ENCODE measurements around the gene SNRK.

The SNRK gene

DNA sequence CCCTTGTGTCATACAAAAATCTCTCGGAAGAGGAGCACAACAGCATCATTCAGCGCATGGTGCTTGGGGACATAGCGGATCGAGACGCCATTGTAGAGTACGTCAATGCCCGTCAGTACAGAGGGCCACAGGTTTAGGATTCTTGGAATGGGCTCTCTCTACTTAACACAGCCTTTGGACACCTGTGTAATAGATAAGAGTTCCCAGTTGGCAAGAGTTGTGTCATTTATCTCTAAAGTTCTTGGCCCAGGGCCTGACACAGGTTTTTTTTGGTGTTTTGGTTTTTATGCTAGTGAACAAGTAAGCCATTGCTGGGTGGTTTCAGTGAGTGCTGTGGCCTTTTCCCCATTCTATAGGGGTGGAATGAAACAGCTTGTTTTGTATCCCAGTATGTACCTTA lies 54.1 kb downstream of the SNRK start:
- no peak for DNase-seq (ENCODE audit: low read depth)
- no peak overlapping the region for H3K4me3 ChIP-seq (ENCODE audit: low read depth, low read length)
- TF ChIP-seq, protein P1, sequence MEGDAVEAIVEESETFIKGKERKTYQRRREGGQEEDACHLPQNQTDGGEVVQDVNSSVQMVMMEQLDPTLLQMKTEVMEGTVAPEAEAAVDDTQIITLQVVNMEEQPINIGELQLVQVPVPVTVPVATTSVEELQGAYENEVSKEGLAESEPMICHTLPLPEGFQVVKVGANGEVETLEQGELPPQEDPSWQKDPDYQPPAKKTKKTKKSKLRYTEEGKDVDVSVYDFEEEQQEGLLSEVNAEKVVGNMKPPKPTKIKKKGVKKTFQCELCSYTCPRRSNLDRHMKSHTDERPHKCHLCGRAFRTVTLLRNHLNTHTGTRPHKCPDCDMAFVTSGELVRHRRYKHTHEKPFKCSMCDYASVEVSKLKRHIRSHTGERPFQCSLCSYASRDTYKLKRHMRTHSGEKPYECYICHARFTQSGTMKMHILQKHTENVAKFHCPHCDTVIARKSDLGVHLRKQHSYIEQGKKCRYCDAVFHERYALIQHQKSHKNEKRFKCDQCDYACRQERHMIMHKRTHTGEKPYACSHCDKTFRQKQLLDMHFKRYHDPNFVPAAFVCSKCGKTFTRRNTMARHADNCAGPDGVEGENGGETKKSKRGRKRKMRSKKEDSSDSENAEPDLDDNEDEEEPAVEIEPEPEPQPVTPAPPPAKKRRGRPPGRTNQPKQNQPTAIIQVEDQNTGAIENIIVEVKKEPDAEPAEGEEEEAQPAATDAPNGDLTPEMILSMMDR (IDR thresholded peaks at IDR 0.05; ENCODE audit: control insufficient read depth, extremely low read depth, insufficient read depth): no peak

DNA sequence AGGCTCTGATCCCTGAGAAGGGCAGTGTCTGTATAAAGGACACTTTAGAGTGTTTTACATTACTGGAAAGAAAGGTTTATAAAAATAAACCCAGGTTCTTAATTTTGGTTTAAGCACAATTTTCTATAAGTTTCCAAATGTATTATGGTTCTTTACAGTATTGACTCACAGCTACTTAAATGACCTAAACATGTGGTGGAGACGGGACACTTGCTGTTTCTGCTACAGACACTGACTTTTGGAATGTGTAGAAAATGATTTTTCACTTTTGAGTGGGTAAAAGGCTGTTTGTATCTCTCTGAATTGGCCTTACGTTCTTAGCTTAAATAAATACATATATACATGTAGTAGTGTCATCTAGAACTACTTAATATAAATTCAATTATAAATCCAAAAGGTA lies 55.4 kb downstream of the SNRK start:
- no peak for DNase-seq (ENCODE audit: low read depth)
- no peak overlapping the region for H3K4me3 ChIP-seq (ENCODE audit: low read depth, low read length)

GRCh38 chr3:43343185-43343584 lies 56.8 kb downstream of the SNRK start:
- TF ChIP-seq, protein P1 (IDR thresholded peaks at IDR 0.05; ENCODE audit: control insufficient read depth, extremely low read depth, insufficient read depth): no peak
- no peak overlapping the region for H3K4me3 ChIP-seq (ENCODE audit: low read depth, low read length)
- no peak for DNase-seq (ENCODE audit: low read depth)

More for the DNA sequence above, 55.4 kb downstream of the SNRK start:
- TF ChIP-seq, protein P1 (IDR thresholded peaks at IDR 0.05; ENCODE audit: control insufficient read depth, extremely low read depth, insufficient read depth): no peak

- DNase-seq (ENCODE audit: low read depth): no peak
- TF ChIP-seq, protein P1 (IDR thresholded peaks at IDR 0.05; ENCODE audit: control insufficient read depth, extremely low read depth, insufficient read depth): no peak
- no peak overlapping the region for H3K4me3 ChIP-seq (ENCODE audit: low read depth, low read length)
Measured at GRCh38 chr3:43343815-43344214, 57.5 kb downstream of the SNRK start.

DNA sequence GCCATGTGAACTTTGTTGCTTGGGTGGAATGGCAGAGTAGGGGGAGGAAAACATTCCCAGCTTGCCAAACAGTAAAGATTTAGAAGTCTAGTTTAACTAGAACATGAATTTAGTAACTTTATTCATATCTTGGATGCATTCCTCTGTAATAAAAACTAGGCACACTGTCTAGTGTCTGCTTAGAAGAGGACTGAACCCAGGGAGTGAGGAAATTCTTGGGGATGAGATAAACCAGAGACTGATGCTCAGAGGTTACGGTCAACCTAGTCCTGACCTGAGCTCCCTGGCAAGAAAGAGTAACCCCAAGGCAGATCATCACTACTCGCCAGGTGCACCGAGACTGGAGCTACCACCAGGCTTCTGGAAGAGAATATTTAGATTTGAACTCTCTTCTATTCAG lies 58.2 kb downstream of the SNRK start:
- no peak for DNase-seq (ENCODE audit: low read depth)
- H3K4me3 ChIP-seq (ENCODE audit: low read depth, low read length): no peak overlapping the region

GRCh38 chr3:43345246-43345645 lies 58.9 kb downstream of the SNRK start:
- no peak overlapping the region for H3K4me3 ChIP-seq (ENCODE audit: low read depth, low read length)
- TF ChIP-seq, protein P1 (IDR thresholded peaks at IDR 0.05; ENCODE audit: control insufficient read depth, extremely low read depth, insufficient read depth): no peak
- DNase-seq (ENCODE audit: low read depth): no peak

More for the DNA sequence above, 58.2 kb downstream of the SNRK start:
- TF ChIP-seq, protein P1 (IDR thresholded peaks at IDR 0.05; ENCODE audit: control insufficient read depth, extremely low read depth, insufficient read depth): no peak

DNA sequence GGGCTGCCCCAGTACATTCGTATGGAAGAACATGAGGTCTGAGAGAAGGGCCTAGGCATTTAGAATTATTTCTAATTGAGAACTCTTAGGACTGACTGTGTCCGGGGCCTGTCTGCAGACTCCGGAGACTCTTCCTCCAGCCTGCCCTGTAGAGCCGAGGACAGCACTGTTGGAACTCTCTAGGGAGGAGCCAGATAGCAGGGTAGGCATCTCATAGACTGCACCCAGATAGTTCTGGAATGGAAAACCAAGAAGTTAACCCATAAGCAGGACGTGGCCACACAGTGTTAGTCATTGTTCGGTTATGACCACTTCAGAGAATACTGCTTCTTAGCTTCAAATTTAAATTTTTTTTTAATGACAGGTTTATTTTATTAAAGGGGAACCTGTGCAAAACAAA lies 59.5 kb downstream of the SNRK start:
- no peak for DNase-seq (ENCODE audit: low read depth)
- no peak overlapping the region for H3K4me3 ChIP-seq (ENCODE audit: low read depth, low read length)
- TF ChIP-seq, protein P1 (IDR thresholded peaks at IDR 0.05; ENCODE audit: control insufficient read depth, extremely low read depth, insufficient read depth): no peak
